OCI-LY3 (cell line): ENCODE results near the gene MORN4.

ENCODE experiments used
- CTCF ChIP-seq: fragments of 200-600, 300-600 bp; sonication (generic); IDR thresholded peaks from 2 replicates; pipeline ENCODE4 v1.5.1; 2014; ENCODE audit warnings: antibody characterized with exemption, low read length, low read depth
- EZH2phosphoT487 ChIP-seq: fragments of 200-600 bp; shearing (Covaris generic); IDR thresholded peaks from 2 replicates; pipeline ENCODE4 v1.6.1; 2018; ENCODE audit warnings: antibody characterized with exemption, mixed run types, low read depth

- TF ChIP-seq CTCF (no peak), EZH2phosphoT487 (no peak)
Measured at GRCh38 chr10:97567891-97568290, 65.4 kb downstream of the MORN4 start.
